GM20000 (cell line): ENCODE measurements around the gene KLHL6.
A peak's percentile ranks its signal among the peaks of the same experiment; 100 is the strongest.

Experiments
- DNase-seq: peaks from one replicate; pipeline ENCODE4 v3.0.0; 2012; ENCODE audit warnings: low spot score
- CTCF ChIP-seq: IDR thresholded peaks from 2 replicates; pipeline ENCODE4 v1.5.1; 2012; ENCODE audit warnings: mild to moderate bottlenecking, control low read depth; ENCODE audit errors: extremely low read depth, missing control alignments

Gene KLHL6

GRCh38 chr3:183540501-183541234 lies 14.8 kb downstream of the KLHL6 start:
- TF ChIP-seq CTCF: no peak
- DNase-seq: no peak

GRCh38 chr3:183539811-183540210 lies 15.7 kb downstream of the KLHL6 start:
- TF ChIP-seq CTCF: no peak
- DNase-seq: no peak

GRCh38 chr3:183538486-183538885 lies 17.0 kb downstream of the KLHL6 start:
- DNase-seq: no peak
- no peak for TF ChIP-seq CTCF

DNA sequence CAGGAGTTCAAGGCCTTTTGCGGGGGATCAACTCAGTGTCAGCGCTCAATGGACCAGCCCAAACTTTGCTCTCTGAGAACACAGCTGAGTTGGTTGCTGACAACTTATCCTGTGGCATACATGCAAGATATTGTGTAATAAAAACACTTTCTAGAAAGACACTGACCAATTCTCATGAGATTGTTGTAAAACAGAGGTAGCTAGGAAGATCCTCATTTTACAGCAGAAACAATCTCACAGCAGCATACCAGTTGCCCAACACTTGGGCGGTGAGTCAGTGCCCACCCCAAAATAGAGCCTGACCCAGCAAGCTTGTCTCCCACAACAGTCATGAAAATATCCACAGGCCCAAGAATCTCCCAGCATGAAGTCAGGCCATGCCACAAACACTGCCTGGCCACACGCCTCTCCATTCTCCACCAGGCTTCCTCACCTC lies 18.2 kb downstream of the KLHL6 start:
- TF ChIP-seq CTCF: no peak
- DNase-seq: no peak

DNA sequence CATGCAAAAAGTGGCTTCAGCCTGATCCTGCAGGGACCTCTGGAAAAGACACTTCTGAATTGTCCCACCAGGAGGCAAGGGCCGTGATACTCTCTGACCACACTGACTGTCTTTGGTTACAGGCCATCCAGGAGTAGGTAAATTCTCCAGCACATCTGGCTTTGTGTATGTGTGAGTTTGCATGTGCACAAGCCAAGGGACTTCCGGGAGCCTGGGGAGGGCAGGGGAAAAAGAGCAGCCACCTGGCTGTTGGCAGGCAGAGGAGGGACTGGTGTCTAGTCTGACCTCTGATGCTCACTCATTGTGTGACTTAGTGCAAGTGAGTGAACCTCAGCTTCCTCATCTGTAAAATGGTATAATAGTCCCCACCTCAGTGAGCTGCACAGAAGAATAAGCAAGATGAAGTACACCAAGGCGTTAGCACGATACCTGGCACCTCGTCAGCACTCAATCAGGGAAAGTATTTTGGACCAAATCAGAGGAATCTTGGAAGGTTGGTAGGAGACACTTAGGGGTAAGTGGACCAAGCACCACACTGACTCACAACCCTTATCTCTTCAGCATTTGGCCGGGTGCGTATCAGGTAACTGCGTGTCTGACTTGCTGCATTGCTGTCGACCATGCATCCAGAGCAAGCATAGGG lies 19.1 kb downstream of the KLHL6 start:
- TF ChIP-seq CTCF: no peak
- DNase-seq: no peak

- no peak for TF ChIP-seq CTCF
- DNase-seq: no peak
These were observed 21.3 kb downstream of the KLHL6 start for GRCh38 chr3:183534249-183534648.

DNA sequence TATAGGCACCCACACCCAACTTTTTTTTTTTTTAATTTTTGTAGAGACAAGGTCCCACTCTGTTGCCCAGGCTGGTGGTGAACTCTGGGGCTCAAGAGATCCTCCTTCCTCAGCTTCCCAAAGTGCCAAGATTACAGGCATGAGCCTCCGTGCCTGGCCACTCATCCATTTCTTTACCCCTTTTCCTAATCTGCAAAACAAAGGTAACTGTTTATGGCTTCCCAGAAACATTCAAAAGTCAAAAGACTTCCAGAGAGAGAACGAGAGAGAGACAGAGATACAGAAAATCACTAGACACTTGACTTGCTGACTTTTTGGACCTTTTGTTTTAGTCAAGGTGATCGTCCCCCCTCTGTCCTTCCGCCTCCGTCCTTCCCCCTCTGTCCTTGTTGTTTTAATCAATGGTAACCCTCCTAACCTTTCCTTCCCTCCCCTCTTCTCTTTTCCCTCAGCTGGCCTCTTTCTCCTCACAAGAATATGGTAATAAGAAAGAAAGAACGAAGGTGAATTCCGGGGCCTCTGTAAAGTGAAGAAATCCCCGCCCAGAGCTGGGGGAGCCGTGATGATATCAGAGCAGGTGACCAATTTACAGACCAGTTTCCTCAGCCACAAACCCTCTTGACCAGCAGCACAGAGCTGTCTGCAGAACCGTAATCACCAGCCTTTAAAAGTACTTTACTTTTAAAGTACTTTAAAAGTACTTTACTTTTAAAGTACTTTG lies 21.9 kb downstream of the KLHL6 start:
- no peak for TF ChIP-seq CTCF
- peak; percentile 57 for DNase-seq
